HG03095 (cell line): ENCODE data around the gene EPHA1.
"Not testable (repeated sequence)": the region's sequence is repeated elsewhere in the genome, so short reads cannot be mapped to it uniquely, and the experiment has no call there.

ENCODE experiments used
- ATAC-seq: cut with Tn5 transposase; IDR thresholded peaks from one replicate; pipeline ENCODE4 v1.9.1; 2021; ENCODE audit warnings: moderate library complexity; ENCODE audit not compliant: unreplicated experiment

The EPHA1 gene

GRCh38 chr7:143405173-143406001 lies 3.3 kb downstream of the EPHA1 start:
- ATAC-seq, result no peak

- ATAC-seq, result not testable (repeated sequence)
Measured at GRCh38 chr7:143402233-143402632, 6.4 kb downstream of the EPHA1 start.

GRCh38 chr7:143401265-143401664 lies 7.4 kb downstream of the EPHA1 start:
- no peak for ATAC-seq

- ATAC-seq, result no peak
Measured at GRCh38 chr7:143399642-143400041, 9.0 kb downstream of the EPHA1 start.

GRCh38 chr7:143399151-143399550 lies 9.5 kb downstream of the EPHA1 start:
- no peak for ATAC-seq

GRCh38 chr7:143398616-143399015 lies 10.0 kb downstream of the EPHA1 start:
- ATAC-seq, result no peak

GRCh38 chr7:143397710-143398530 lies 10.7 kb downstream of the EPHA1 start:
- no peak for ATAC-seq

- ATAC-seq, result no peak
Measured at GRCh38 chr7:143396625-143397556, 11.8 kb downstream of the EPHA1 start.

GRCh38 chr7:143396182-143396581 lies 12.5 kb downstream of the EPHA1 start:
- no peak for ATAC-seq

- no peak for ATAC-seq
Measured at GRCh38 chr7:143395187-143396149, 13.2 kb downstream of the EPHA1 start.

GRCh38 chr7:143394777-143395176 lies 13.9 kb downstream of the EPHA1 start:
- no peak for ATAC-seq

GRCh38 chr7:143394068-143394467 lies 14.6 kb downstream of the EPHA1 start:
- no peak for ATAC-seq

- ATAC-seq, result no peak
Measured at GRCh38 chr7:143393267-143394041, 15.2 kb downstream of the EPHA1 start.

GRCh38 chr7:143392875-143393266 lies 15.8 kb downstream of the EPHA1 start:
- no peak for ATAC-seq

- ATAC-seq, result not testable (repeated sequence)
Measured at GRCh38 chr7:143392427-143392826, 16.2 kb downstream of the EPHA1 start.

GRCh38 chr7:143391462-143392404 lies 16.9 kb downstream of the EPHA1 start:
- ATAC-seq, result no peak

GRCh38 chr7:143390773-143391317 lies 17.8 kb downstream of the EPHA1 start:
- ATAC-seq, result no peak
